GM12873 (cell line): Measurements from ENCODE around the gene DUSP12.

Source experiments
- CTCF ChIP-seq: IDR thresholded peaks from 2 replicates; pipeline ENCODE4 v1.5.1; 2012; ENCODE audit warnings: low read depth, mild to moderate bottlenecking, moderate library complexity, low read length, control low read depth; ENCODE audit not compliant: insufficient read depth; ENCODE audit errors: missing control alignments

DUSP12 gene

GRCh38 chr1:161768461-161768860 is 18.9 kb downstream of the DUSP12 start:
- TF ChIP-seq CTCF: no peak

GRCh38 chr1:161768986-161769672 is 19.5 kb downstream of the DUSP12 start:
- TF ChIP-seq CTCF: no peak

- TF ChIP-seq CTCF: no peak
Observed at GRCh38 chr1:161770250-161770649, 20.7 kb downstream of the DUSP12 start.

- no peak for TF ChIP-seq CTCF
Observed at GRCh38 chr1:161771161-161771560, 21.6 kb downstream of the DUSP12 start.

GRCh38 chr1:161771973-161772372 is 22.4 kb downstream of the DUSP12 start:
- TF ChIP-seq CTCF: no peak

GRCh38 chr1:161772397-161772796 is 22.8 kb downstream of the DUSP12 start:
- TF ChIP-seq CTCF: no peak

- no peak for TF ChIP-seq CTCF
Observed at GRCh38 chr1:161773791-161774190, 24.2 kb downstream of the DUSP12 start.
